Measurements from ENCODE around the gene MDK. TPM values are rescaled to one million over a fixed set of nuclear protein-coding genes. Genes with fewer than 3 reads are reported as not detected.
A peak's percentile ranks its signal among the peaks of the same experiment; 100 is the strongest.

The MDK gene
- polyA plus RNA-seq, 1 donor from 2014 or later, result 90.3 TPM

GRCh38 chr11:46393231-46393616, 11.8 kb downstream of the MDK start:
- Histone ChIP-seq H3K27me3 (ENCODE audit: insufficient read depth, low read depth, low read length) (peaks cover 43% of the 10 kb centered on the region), H3K4me3 (ENCODE audit: low read length) (peak overlapping the region; percentile 71)

GRCh38 chr11:46393759-46394158, 12.3 kb downstream of the MDK start:
- H3K27me3 ChIP-seq (ENCODE audit: insufficient read depth, low read depth, low read length), result peaks cover 38% of the 10 kb centered on the region
- no peak overlapping the region for H3K4me2 ChIP-seq (ENCODE audit: low read length)
- no peak overlapping the region for H3K4me3 ChIP-seq (ENCODE audit: low read length)

More at GRCh38 chr11:46393231-46393616, 11.8 kb downstream of the MDK start:
- Histone ChIP-seq H2AFZ (ENCODE audit: low read depth, low read length) (no peak overlapping the region), H4K20me1 (ENCODE audit: insufficient read depth) (no peaks in the 10 kb centered on the region), H3K36me3 (ENCODE audit: insufficient read depth, low read length) (no peaks in the 10 kb centered on the region), H3F3A (ENCODE audit: insufficient read depth, low read length, poor library complexity, severe bottlenecking) (no peaks in the 10 kb centered on the region), H3K9ac (ENCODE audit: low read length) (no peak overlapping the region), H3K9me2 (ENCODE audit: insufficient read depth, low read length) (no peaks in the 10 kb centered on the region), H3K9me3 (ENCODE audit: low read length) (no peaks in the 10 kb centered on the region), H3K4me2 (ENCODE audit: low read length) (no peak overlapping the region), H3K27ac (ENCODE audit: low read length) (no peak overlapping the region), H3K79me2 (replicated peaks; ENCODE audit: insufficient read depth, low read length) (no peaks in the 10 kb centered on the region)
- TF ChIP-seq REST (IDR thresholded peaks at IDR 0.05; ENCODE audit: borderline replicate concordance) (no peak), RAD21 (conservative IDR thresholded peaks at IDR 0.05) (no peak)

More at GRCh38 chr11:46393759-46394158, 12.3 kb downstream of the MDK start:
- H3K9ac ChIP-seq (ENCODE audit: low read length), result no peak overlapping the region
- H3K27ac ChIP-seq (ENCODE audit: low read length), result no peak overlapping the region
- no peaks in the 10 kb centered on the region for H4K20me1 ChIP-seq (ENCODE audit: insufficient read depth)
- no peaks in the 10 kb centered on the region for H3F3A ChIP-seq (ENCODE audit: insufficient read depth, low read length, poor library complexity, severe bottlenecking)
- H2AFZ ChIP-seq (ENCODE audit: low read depth, low read length), result no peak overlapping the region
- no peaks in the 10 kb centered on the region for H3K9me3 ChIP-seq (ENCODE audit: low read length)
- no peaks in the 10 kb centered on the region for H3K79me2 ChIP-seq (replicated peaks; ENCODE audit: insufficient read depth, low read length)
- H3K36me3 ChIP-seq (ENCODE audit: insufficient read depth, low read length), result no peaks in the 10 kb centered on the region
- no peak for TF ChIP-seq RAD21 (conservative IDR thresholded peaks at IDR 0.05)
- no peak for TF ChIP-seq TAF1 (IDR thresholded peaks at IDR 0.05; ENCODE audit: low read depth)
- no peak for TF ChIP-seq REST (IDR thresholded peaks at IDR 0.05; ENCODE audit: borderline replicate concordance)
- TF ChIP-seq POLR2AphosphoS5 (IDR thresholded peaks at IDR 0.05), result no peak
- TF ChIP-seq EZH2 (IDR thresholded peaks at IDR 0.05; ENCODE audit: borderline replicate concordance, insufficient read depth, low read length, poor library complexity, severe bottlenecking), result no peak
- TF ChIP-seq SMC3 (conservative IDR thresholded peaks at IDR 0.05; ENCODE audit: poor library complexity), result no peak
- TF ChIP-seq CTCF (IDR thresholded peaks at IDR 0.05; ENCODE audit: poor library complexity, severe bottlenecking), result no peak
- no peak for TF ChIP-seq MXI1 (conservative IDR thresholded peaks at IDR 0.05; ENCODE audit: poor library complexity, severe bottlenecking)
- no peak for TF ChIP-seq EP300 (conservative IDR thresholded peaks at IDR 0.05; ENCODE audit: poor library complexity, severe bottlenecking)
- H3K9me2 ChIP-seq (ENCODE audit: insufficient read depth, low read length), result no peaks in the 10 kb centered on the region
